ENCODE measurements around the gene GJB1. TPM values are rescaled to one million over a fixed set of nuclear protein-coding genes. Genes with fewer than 3 reads are reported as not detected.
A peak's percentile ranks its signal among the peaks of the same experiment; 100 is the strongest.
"Not testable (repeated sequence)": the region's sequence is repeated elsewhere in the genome, so short reads cannot be mapped to it uniquely, and the experiment has no call there.

Gene GJB1
- polyA plus RNA-seq, 1 donor (not counting 4 experiments of a cell fraction or from before 2014, with no cell fraction given), result not detected

GRCh38 chrX:71177327-71177726, 45.7 kb upstream of the GJB1 start:
- TF ChIP-seq CTCF (optimal IDR thresholded peaks at IDR 0.05 in 1 of 3, IDR thresholded peaks at IDR 0.05 in 1 of 3, conservative IDR thresholded peaks at IDR 0.05 in 1 of 3; ENCODE audit: extremely low read depth in 1 of 3, insufficient read depth in 2 of 3, low read length in 3 of 3) (no peak), EZH2 (IDR thresholded peaks at IDR 0.05; ENCODE audit: low read length) (no peak)
- H3K27me3 ChIP-seq (ENCODE audit: control insufficient read depth, extremely low read depth, insufficient read depth, low read length), result no peaks in the 10 kb centered on the region
- H3K9ac ChIP-seq (ENCODE audit: control insufficient read depth, extremely low read depth, insufficient read depth, low read length), result no peak overlapping the region
- no peak for DNase-seq (ENCODE audit: low read depth, low spot score)
- H3K4me1 ChIP-seq (ENCODE audit: control insufficient read depth, extremely low read depth, insufficient read depth, low read length), result no peaks in the 10 kb centered on the region
- H3K27ac ChIP-seq (ENCODE audit: control insufficient read depth, insufficient read depth, low read length), result no peak overlapping the region
- H3K4me3 ChIP-seq (ENCODE audit: control insufficient read depth in 2 of 3, extremely low read depth in 1 of 3, insufficient read depth in 2 of 3, low read depth in 1 of 3, low read length in 3 of 3), result no peak overlapping the region
- FAIRE-seq, result no peak
- H3K79me2 ChIP-seq (ENCODE audit: control insufficient read depth, insufficient read depth, low read length), result no peaks in the 10 kb centered on the region
- H2AFZ ChIP-seq (ENCODE audit: control insufficient read depth, low read length), result no peak overlapping the region
- no peaks in the 10 kb centered on the region for H3K36me3 ChIP-seq (ENCODE audit: control insufficient read depth in 2 of 2, extremely low read depth in 1 of 2, insufficient read depth in 2 of 2, low read length in 2 of 2)
- no peaks in the 10 kb centered on the region for H3K9me3 ChIP-seq (ENCODE audit: control insufficient read depth, low read depth, low read length)
- no peaks in the 10 kb centered on the region for H3K9me1 ChIP-seq (ENCODE audit: control insufficient read depth, extremely low read depth, insufficient read depth, low read length)
- no peak overlapping the region for H3K4me2 ChIP-seq (ENCODE audit: control insufficient read depth, extremely low read depth, insufficient read depth, low read depth, low read length)
- dilution Hi-C loops (cut with MboI; ENCODE audit: extremely low pct_ligation_motif_present, low sequenced_read_pairs), result no loop called here
- H4K20me1 ChIP-seq (ENCODE audit: control insufficient read depth, extremely low read depth, insufficient read depth, low read length), result no peaks in the 10 kb centered on the region

GRCh38 chrX:71178908-71179307, 44.1 kb upstream of the GJB1 start:
- Histone ChIP-seq H4K20me1 (ENCODE audit: control insufficient read depth, extremely low read depth, insufficient read depth, low read length) (no peaks in the 10 kb centered on the region), H2AFZ (ENCODE audit: control insufficient read depth, low read length) (no peak overlapping the region)
- FAIRE-seq, result no peak

GRCh38 chrX:71180579-71181265, 42.3 kb upstream of the GJB1 start:
- H3K27ac ChIP-seq (ENCODE audit: control insufficient read depth, insufficient read depth, low read length); H3K27me3 ChIP-seq (ENCODE audit: control insufficient read depth, extremely low read depth, insufficient read depth, low read length); H3K4me3 ChIP-seq (ENCODE audit: control insufficient read depth in 2 of 3, extremely low read depth in 1 of 3, insufficient read depth in 2 of 3, low read depth in 1 of 3, low read length in 3 of 3); H2AFZ ChIP-seq (ENCODE audit: control insufficient read depth, low read length); H3K9me3 ChIP-seq (ENCODE audit: control insufficient read depth, low read depth, low read length); DNase-seq (ENCODE audit: low read depth, low spot score); H3K79me2 ChIP-seq (ENCODE audit: control insufficient read depth, insufficient read depth, low read length); H3K9ac ChIP-seq (ENCODE audit: control insufficient read depth, extremely low read depth, insufficient read depth, low read length); H3K4me1 ChIP-seq (ENCODE audit: control insufficient read depth, extremely low read depth, insufficient read depth, low read length); H3K36me3 ChIP-seq (ENCODE audit: control insufficient read depth in 2 of 2, extremely low read depth in 1 of 2, insufficient read depth in 2 of 2, low read length in 2 of 2); FAIRE-seq; H3K4me2 ChIP-seq (ENCODE audit: control insufficient read depth, extremely low read depth, insufficient read depth, low read depth, low read length); H3K9me1 ChIP-seq (ENCODE audit: control insufficient read depth, extremely low read depth, insufficient read depth, low read length); H4K20me1 ChIP-seq (ENCODE audit: control insufficient read depth, extremely low read depth, insufficient read depth, low read length); dilution Hi-C loops (cut with MboI; ENCODE audit: extremely low pct_ligation_motif_present, low sequenced_read_pairs): not testable (repeated sequence)

More at GRCh38 chrX:71178908-71179307, 44.1 kb upstream of the GJB1 start:
- Histone ChIP-seq H3K9ac (ENCODE audit: control insufficient read depth, extremely low read depth, insufficient read depth, low read length) (no peak overlapping the region), H3K9me1 (ENCODE audit: control insufficient read depth, extremely low read depth, insufficient read depth, low read length) (no peaks in the 10 kb centered on the region), H3K4me1 (ENCODE audit: control insufficient read depth, extremely low read depth, insufficient read depth, low read length) (no peaks in the 10 kb centered on the region), H3K27ac (ENCODE audit: control insufficient read depth, insufficient read depth, low read length) (no peak overlapping the region), H3K4me2 (ENCODE audit: control insufficient read depth, extremely low read depth, insufficient read depth, low read depth, low read length) (no peak overlapping the region), H3K27me3 (ENCODE audit: control insufficient read depth, extremely low read depth, insufficient read depth, low read length) (no peaks in the 10 kb centered on the region), H3K79me2 (ENCODE audit: control insufficient read depth, insufficient read depth, low read length) (no peaks in the 10 kb centered on the region), H3K36me3 (ENCODE audit: control insufficient read depth in 2 of 2, extremely low read depth in 1 of 2, insufficient read depth in 2 of 2, low read length in 2 of 2) (no peaks in the 10 kb centered on the region), H3K4me3 (ENCODE audit: control insufficient read depth in 2 of 3, extremely low read depth in 1 of 3, insufficient read depth in 2 of 3, low read depth in 1 of 3, low read length in 3 of 3) (no peak overlapping the region), H3K9me3 (ENCODE audit: control insufficient read depth, low read depth, low read length) (no peaks in the 10 kb centered on the region)
- no peak for DNase-seq (ENCODE audit: low read depth, low spot score)
- dilution Hi-C loops (cut with MboI; ENCODE audit: extremely low pct_ligation_motif_present, low sequenced_read_pairs), result no loop called here
- TF ChIP-seq EZH2 (IDR thresholded peaks at IDR 0.05; ENCODE audit: low read length), result no peak
- peak; percentile 67 to 74 (median 67) for TF ChIP-seq CTCF (optimal IDR thresholded peaks at IDR 0.05 in 1 of 3, IDR thresholded peaks at IDR 0.05 in 1 of 3, conservative IDR thresholded peaks at IDR 0.05 in 1 of 3; ENCODE audit: extremely low read depth in 1 of 3, insufficient read depth in 2 of 3, low read length in 3 of 3)
